Naive B cell (primary cell): ENCODE measurements around the gene BIN2. TPM values are rescaled to one million over a fixed set of nuclear protein-coding genes. Genes with fewer than 3 reads are reported as not detected.

Experiments
- ATAC-seq, 2 donors: fragments of 150-1000 bp; cut with Tn5 transposase; 2 replicates each; pipeline ENCODE4 v1.10.0; 2021; ENCODE audit warnings: low read depth in 2 of 2, mild to moderate bottlenecking in 2 of 2, moderate library complexity in 2 of 2
- DNase-seq: peaks from one replicate; pipeline ENCODE4 v3.0.0; 2022
- H3K27ac Mint-ChIP-seq, 6 donors: one replicate each; pipeline ENCODE4 v1.8.0; 2020 to 2022; ENCODE audit warnings: mild to moderate bottlenecking in 6 of 6, mixed read lengths in 6 of 6, moderate library complexity in 5 of 6, inconsistent platforms in 2 of 6
- H3K27me3 Mint-ChIP-seq, 3 donors: one replicate each; pipeline ENCODE4 v1.8.0; 2021 to 2022; ENCODE audit warnings: mixed read lengths in 3 of 3, mild to moderate bottlenecking in 1 of 3
- H3K36me3 Mint-ChIP-seq, 2 donors: one replicate each; pipeline ENCODE4 v1.8.0; 2020 to 2022; ENCODE audit warnings: mixed read lengths in 2 of 2, inconsistent platforms in 1 of 2, mild to moderate bottlenecking in 1 of 2
- H3K4me1 Mint-ChIP-seq, 3 donors: one replicate each; pipeline ENCODE4 v1.8.0; 2020 to 2022; ENCODE audit warnings: mixed read lengths in 3 of 3, inconsistent platforms in 1 of 3, mild to moderate bottlenecking in 1 of 3, moderate library complexity in 1 of 3
- H3K4me3 Mint-ChIP-seq, 8 donors: one replicate each; pipeline ENCODE4 v1.8.0; 2020 to 2022; ENCODE audit warnings: mild to moderate bottlenecking in 8 of 8, mixed read lengths in 8 of 8, moderate library complexity in 8 of 8, inconsistent platforms in 2 of 8
- H3K9me3 Mint-ChIP-seq, 7 donors: one replicate each; pipeline ENCODE4 v1.8.0; 2020 to 2022; ENCODE audit warnings: mixed read lengths in 7 of 7, mild to moderate bottlenecking in 5 of 7, inconsistent platforms in 2 of 7, moderate library complexity in 1 of 7
- polyA plus RNA-seq, 6 donors: library from polyadenylated mRNA; unstranded; fragments of 300-500 nt; fragmentation: Illumina TruSeq; gene quantifications; one replicate each; pipeline ENCODE4 v1.2.3, GENCODE V29; 2021; ENCODE audit warnings: low read depth in 6 of 6

Gene BIN2
- polyA plus RNA-seq, 6 donors from 2014 or later = 74.2 to 140 (median 86.5) TPM

DNA sequence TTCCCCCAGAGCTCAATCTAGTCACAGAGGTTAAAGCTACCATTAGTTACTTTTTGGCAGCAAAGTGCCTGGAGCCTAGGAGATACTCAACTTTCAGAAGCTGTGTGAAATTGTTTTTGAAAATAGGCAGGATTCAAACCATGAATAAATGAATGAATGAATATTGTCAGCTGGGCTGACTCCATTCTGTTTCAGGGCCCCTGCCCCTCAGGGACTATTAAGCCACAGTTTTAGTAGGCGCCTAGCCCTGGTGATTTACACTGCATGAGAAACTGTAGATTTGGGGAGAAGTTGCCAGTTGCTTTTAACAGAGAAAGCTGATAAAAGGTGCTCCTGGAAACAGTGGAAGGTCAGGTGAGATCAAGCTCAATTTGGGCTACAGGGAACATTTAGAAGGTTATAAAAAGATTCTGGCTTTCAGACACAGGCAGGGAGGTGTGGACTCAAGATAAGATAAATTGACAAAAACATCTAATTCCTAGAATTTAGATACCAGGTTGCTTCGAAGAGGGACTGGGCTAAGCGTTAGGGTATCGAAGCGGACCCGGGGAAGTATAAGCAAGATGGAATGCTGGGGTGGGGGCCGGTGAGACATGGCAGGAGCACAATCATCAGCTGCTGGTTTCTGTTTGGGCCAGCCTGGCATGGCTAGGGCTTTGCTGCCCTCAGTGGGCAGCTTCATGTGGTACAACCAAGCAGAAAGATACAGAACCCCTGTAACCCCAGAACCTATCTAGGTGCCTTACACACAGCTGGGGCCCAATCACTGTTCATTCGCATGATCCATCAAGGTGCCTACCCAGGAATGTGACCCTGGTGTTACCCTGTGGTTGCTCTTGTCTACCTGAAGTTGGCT, 37.4 kb upstream of the BIN2 start:
- Mint-ChIP-seq H3K27me3 (no peaks in the 10 kb centered on the region), H3K4me1 (peaks cover 41 to 67% (median 58%) of the 10 kb centered on the region in 3 donors), H3K36me3 (peaks cover 12 to 25% of the 10 kb centered on the region in 2 donors), H3K4me3 (peak overlapping the region in 1 of 8 donors; percentile 44), H3K9me3 (no peaks in the 10 kb centered on the region), H3K27ac (peak overlapping the region in 3 of 6 donors; percentile 6 to 93 (median 87))
- ATAC-seq = no peak
- DNase-seq = no peak

DNA sequence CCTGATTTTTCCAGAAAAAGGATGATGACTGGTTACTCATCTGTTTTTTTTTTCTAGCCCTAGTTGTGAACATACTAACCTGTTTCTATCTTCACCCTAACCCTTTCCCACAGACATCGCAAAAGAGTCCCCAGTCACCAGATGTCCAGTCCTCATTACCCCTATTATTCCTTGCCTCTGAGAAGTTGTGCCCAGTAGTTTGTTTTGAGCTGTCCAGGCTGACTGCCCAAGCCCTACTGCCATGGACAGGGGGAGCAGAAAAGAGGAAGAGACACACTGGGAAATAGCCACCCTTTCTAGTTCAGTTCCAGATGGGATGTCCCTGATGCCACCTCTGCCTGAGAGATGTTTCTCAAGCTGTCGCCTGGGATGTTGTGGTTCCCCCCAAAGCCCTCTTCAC, 36.3 kb upstream of the BIN2 start:
- peak overlapping the region in 1 of 8 donors; percentile 26 for H3K4me3 Mint-ChIP-seq
- DNase-seq = no peak
- H3K27me3 Mint-ChIP-seq = no peaks in the 10 kb centered on the region
- no peaks in the 10 kb centered on the region for H3K9me3 Mint-ChIP-seq
- peaks cover 39 to 63% (median 62%) of the 10 kb centered on the region in 3 donors for H3K4me1 Mint-ChIP-seq
- peak overlapping the region in 5 of 6 donors; percentile 43 to 95 (median 93) for H3K27ac Mint-ChIP-seq
- ATAC-seq = no peak
- peaks cover 12 to 25% of the 10 kb centered on the region in 2 donors for H3K36me3 Mint-ChIP-seq

DNA sequence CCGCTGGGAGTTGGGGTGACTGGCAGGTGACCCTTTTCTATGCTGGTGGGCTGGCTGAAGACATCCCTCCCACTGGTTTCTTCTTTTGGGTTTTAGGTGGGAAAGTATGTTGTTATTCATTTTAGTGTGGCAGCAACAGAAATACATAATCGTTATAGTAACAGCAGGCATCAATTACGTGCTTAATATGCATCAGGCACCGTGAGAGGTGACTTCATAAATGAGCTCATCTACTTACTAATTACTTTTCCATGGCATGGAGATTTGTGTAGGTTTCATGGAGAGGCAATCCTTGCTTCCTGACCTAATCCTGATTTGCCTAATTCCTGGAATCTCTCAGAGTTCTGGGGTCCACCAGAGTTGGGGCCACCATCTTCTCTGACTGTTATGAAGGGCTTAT, 35.9 kb upstream of the BIN2 start:
- DNase-seq (no peak), ATAC-seq (no peak)
- peaks cover 12 to 25% of the 10 kb centered on the region in 2 donors for H3K36me3 Mint-ChIP-seq
- H3K9me3 Mint-ChIP-seq = no peaks in the 10 kb centered on the region
- no peak overlapping the region for H3K4me3 Mint-ChIP-seq
- peaks cover 41 to 65% (median 64%) of the 10 kb centered on the region in 3 donors for H3K4me1 Mint-ChIP-seq
- H3K27ac Mint-ChIP-seq = peak overlapping the region; percentile 72 to 99 (median 94)
- no peaks in the 10 kb centered on the region for H3K27me3 Mint-ChIP-seq

DNA sequence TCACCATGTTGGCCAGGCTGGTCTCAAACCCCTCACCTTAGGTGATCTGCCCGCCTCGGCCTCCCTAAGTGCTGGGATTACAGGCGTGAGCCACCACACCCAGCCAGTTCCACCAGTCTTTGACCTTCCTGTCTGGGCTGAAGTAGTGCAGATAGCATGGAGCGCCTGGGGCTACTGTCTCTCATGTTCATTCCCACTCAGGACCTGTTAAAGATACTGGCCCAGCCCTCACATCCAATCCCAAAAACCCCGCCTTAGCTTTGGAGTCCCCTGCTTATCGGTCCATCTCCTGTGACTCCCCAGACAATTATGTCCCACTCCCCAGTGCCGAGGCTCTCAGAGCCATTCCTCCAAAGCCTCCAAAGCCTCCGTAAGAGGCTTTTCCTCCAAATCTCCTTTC, 34.5 kb upstream of the BIN2 start:
- H3K36me3 Mint-ChIP-seq = peaks cover 12 to 20% of the 10 kb centered on the region in 2 donors
- H3K4me3 Mint-ChIP-seq = peak overlapping the region in 7 of 8 donors; percentile 0 to 89 (median 74)
- peaks cover 41 to 69% (median 65%) of the 10 kb centered on the region in 3 donors for H3K4me1 Mint-ChIP-seq
- H3K27ac Mint-ChIP-seq = peak overlapping the region; percentile 42 to 99 (median 96)
- DNase-seq = no peak
- H3K27me3 Mint-ChIP-seq = no peaks in the 10 kb centered on the region
- ATAC-seq = no peak
- H3K9me3 Mint-ChIP-seq = no peaks in the 10 kb centered on the region

DNA sequence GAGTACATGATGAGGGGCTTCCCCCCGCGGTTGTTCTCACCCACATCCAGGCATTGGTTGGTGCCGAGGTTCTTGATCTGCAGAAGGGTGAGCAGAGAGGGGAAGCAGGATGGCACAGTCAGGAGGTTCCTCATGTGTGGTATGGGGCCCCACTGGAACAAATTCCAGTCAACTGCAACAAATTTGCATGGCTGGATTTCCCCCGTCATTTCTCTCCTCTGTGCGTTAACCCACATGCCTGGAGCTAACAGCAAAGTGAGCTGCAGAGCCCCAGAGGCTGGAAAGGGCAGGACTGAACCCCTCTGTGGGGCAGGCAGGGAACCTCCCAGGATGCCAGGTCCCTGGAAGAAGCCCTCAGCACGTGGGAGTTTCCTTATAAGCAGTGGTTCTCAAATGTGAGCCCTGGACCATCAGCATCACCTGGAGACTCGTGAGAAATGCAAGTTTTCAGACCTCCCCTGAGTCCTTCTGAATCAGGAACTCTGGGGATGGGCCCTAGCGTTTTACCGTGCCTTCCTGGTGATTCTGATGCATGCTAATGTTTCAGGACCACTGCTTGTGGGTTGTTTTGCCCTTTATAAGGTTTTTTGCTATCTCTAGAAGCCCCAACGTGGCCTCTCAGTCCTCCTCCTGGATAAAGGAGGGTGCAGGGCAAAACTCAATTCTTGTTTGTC, 33.5 kb upstream of the BIN2 start:
- DNase-seq (peak; percentile 87), ATAC-seq (peak; percentile 93 to 94)
- Mint-ChIP-seq H3K27ac (peak overlapping the region; percentile 84 to 99 (median 96)), H3K4me3 (peak overlapping the region; percentile 46 to 89 (median 74)), H3K36me3 (peaks cover 12 to 20% of the 10 kb centered on the region in 2 donors), H3K27me3 (no peaks in the 10 kb centered on the region), H3K4me1 (peaks cover 41 to 70% (median 68%) of the 10 kb centered on the region in 3 donors), H3K9me3 (no peaks in the 10 kb centered on the region)

DNA sequence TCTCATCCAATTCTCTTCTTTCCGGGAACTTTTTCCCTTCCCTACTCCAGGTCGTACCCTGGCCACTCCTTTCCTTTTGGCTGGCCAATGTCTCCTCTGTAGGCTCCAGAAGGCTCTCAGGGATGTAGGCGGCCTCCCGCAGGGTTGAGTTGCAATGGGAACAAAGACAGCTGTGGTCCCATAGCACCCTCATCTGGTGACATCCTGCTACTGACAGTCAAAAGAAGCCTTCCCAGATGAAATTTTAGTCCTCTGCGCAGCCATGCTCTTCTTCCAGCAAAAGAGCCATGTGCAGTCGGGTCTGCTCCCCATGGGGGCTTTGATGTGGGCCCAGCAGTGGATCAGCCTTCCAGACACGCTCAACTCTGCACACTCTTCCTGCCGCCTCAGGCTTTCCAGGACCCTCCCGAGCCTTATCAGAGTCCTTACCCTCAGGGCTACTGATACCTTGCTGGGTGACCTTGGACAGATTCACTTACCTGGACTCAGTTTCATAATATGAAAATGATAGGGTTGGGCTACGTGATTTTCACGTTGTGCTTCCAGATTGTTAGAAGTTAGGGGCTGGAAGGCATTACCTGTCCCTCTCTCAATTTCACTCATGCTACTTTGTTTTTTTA, 28.0 kb upstream of the BIN2 start:
- peaks cover 15 to 37% (median 35%) of the 10 kb centered on the region in 3 donors for H3K4me1 Mint-ChIP-seq
- peak overlapping the region in 3 of 6 donors; percentile 39 to 84 (median 44) for H3K27ac Mint-ChIP-seq
- no peaks in the 10 kb centered on the region for H3K9me3 Mint-ChIP-seq
- H3K4me3 Mint-ChIP-seq = no peak overlapping the region
- peak; percentile 42 for DNase-seq
- no peaks in the 10 kb centered on the region for H3K36me3 Mint-ChIP-seq
- peaks cover 0 to 4% (median 0%) of the 10 kb centered on the region in 3 donors for H3K27me3 Mint-ChIP-seq
- ATAC-seq = peak; percentile 38 to 58

DNA sequence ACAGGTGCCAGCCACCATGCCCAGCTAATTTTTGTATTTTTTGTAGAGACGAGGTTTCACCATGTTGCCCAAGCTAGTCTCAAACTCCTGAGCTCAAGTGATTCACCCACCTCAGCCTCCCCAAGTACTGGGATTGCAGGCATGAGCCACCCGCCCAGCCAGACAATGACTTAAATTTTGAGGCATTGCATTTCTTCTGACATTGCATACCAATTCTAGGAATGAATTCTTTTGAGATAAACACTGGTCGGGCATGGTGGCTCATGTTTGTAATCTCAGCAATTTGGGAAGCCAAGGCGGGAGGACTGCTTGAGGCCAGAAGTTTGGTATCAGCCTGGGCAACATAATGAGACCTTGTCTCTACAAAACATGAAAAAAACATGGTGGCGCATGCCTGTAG, 25.1 kb upstream of the BIN2 start:
- DNase-seq (no peak), ATAC-seq (no peak)
- Mint-ChIP-seq H3K27me3 (peaks cover 0 to 7% (median 0%) of the 10 kb centered on the region in 3 donors), H3K9me3 (no peaks in the 10 kb centered on the region), H3K4me3 (no peak overlapping the region), H3K4me1 (peaks cover 24 to 47% (median 46%) of the 10 kb centered on the region in 3 donors), H3K36me3 (no peaks in the 10 kb centered on the region), H3K27ac (peak overlapping the region in 2 of 6 donors; percentile 69 to 78)

DNA sequence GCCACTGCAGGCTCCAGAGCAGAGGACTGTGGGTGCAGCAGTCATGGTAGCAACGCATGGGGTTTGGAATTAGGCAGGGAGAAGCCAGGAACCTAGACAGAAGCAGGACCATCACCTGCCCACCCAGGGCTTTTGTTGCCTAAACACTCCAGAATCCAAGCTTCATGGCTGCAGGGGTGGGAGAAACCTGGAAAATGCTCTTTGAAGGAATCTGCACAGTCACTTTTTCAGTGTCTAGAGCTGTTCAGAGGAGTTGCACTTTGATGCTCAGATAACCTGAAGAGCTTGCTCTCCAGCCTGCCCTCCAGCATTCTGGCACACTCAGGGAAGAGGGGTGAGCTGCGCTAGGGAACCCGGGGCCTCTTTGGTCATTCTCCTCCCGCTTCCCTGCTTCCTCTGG, 24.1 kb upstream of the BIN2 start:
- peak overlapping the region in 4 of 6 donors; percentile 34 to 90 (median 72) for H3K27ac Mint-ChIP-seq
- DNase-seq (no peak), ATAC-seq (no peak)
- peaks cover 33 to 56% (median 55%) of the 10 kb centered on the region in 3 donors for H3K4me1 Mint-ChIP-seq
- H3K4me3 Mint-ChIP-seq = no peak overlapping the region
- no peaks in the 10 kb centered on the region for H3K9me3 Mint-ChIP-seq
- H3K36me3 Mint-ChIP-seq = no peaks in the 10 kb centered on the region
- H3K27me3 Mint-ChIP-seq = peaks cover 0 to 7% (median 0%) of the 10 kb centered on the region in 3 donors

DNA sequence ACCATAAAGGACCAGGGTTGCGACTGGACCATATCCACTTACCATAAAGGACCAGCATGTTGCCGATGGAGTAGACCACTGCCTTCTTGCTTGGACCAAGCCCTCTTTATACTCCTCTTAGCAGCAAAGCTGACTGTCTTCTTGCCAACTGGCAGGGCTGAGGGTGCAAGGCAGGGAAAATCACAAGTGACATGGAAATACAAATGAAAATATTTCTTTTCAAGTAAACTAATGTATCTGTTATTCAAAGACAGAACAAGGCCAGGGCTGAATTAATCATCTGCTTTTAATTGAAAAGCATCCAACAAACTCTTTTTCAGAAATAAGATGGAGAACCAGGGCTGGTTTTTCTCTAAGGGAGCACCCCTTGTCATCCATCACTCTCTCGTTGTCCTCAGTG, 22.6 kb upstream of the BIN2 start, which contains the start of gene CELA1:
TSS of gene CELA1 (minus strand) at position 99 of the 400 bp plus-strand sequence. CDS start at position 58, 41 bp downstream.
- Mint-ChIP-seq H3K9me3 (no peaks in the 10 kb centered on the region), H3K36me3 (no peaks in the 10 kb centered on the region), H3K27ac (peak within 1 kb of the TSS in 3 of 6 donors; percentile 44 to 62 (median 53)), H3K27me3 (peaks cover 0 to 7% (median 0%) of the 10 kb centered on the region in 3 donors), H3K4me1 (peaks cover 40 to 60% (median 59%) of the 10 kb centered on the region in 3 donors), H3K4me3 (peak within 1 kb of the TSS in 1 of 8 donors; percentile 16)
- DNase-seq (no peak), ATAC-seq (no peak)

DNA sequence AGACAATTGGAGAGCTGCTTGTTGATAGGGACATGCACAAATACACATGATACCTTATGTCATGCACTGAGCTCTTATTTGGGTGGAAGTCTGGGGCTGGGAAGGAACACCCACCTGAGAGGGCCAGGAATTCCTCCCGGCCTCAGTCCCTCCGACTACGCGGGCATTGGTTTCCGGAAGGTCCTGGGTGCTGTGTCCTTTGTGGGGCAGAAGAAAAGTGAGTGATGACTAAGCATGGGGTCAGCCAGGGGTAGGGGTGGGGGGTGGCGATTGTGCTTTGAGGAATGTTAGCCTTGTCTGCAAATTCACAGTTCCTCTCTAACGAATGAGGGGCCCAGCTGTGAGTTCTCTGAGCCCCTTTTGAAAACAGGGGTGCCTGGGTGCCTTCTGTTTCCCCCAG, 21.7 kb upstream of the BIN2 start:
- H3K4me1 Mint-ChIP-seq = peaks cover 47 to 62% (median 60%) of the 10 kb centered on the region in 3 donors
- DNase-seq = no peak
- H3K27me3 Mint-ChIP-seq = peaks cover 0 to 7% (median 0%) of the 10 kb centered on the region in 3 donors
- H3K9me3 Mint-ChIP-seq = no peaks in the 10 kb centered on the region
- no peak overlapping the region for H3K4me3 Mint-ChIP-seq
- H3K27ac Mint-ChIP-seq = peak overlapping the region in 1 of 6 donors; percentile 62
- H3K36me3 Mint-ChIP-seq = no peaks in the 10 kb centered on the region
- no peak for ATAC-seq

DNA sequence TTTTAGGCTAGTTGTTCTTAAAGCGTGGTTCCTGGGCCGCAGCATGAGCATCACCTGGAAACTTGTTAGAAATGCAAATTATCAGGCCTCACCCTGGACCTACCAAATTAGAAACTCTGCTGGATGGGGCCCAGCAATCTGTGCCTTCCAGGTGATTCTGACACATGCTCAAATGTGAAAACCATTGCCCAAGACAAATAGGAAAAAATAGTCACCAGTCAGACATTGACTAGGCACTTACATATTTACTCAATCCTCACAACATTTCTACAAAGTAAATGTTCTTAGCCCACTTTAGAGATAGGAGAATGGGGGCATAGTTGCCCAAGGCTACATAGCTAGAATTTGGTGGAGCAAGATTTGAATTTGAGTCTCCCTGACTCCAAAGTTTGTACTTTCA, 19.2 kb upstream of the BIN2 start:
- H3K9me3 Mint-ChIP-seq = no peaks in the 10 kb centered on the region
- H3K27ac Mint-ChIP-seq = peak overlapping the region in 3 of 6 donors; percentile 5 to 86 (median 56)
- DNase-seq (no peak), ATAC-seq (no peak)
- peaks cover 0 to 7% (median 0%) of the 10 kb centered on the region in 3 donors for H3K27me3 Mint-ChIP-seq
- peaks cover 47 to 60% (median 57%) of the 10 kb centered on the region in 3 donors for H3K4me1 Mint-ChIP-seq
- no peaks in the 10 kb centered on the region for H3K36me3 Mint-ChIP-seq
- H3K4me3 Mint-ChIP-seq = peak overlapping the region in 4 of 8 donors; percentile 12 to 67 (median 26)

DNA sequence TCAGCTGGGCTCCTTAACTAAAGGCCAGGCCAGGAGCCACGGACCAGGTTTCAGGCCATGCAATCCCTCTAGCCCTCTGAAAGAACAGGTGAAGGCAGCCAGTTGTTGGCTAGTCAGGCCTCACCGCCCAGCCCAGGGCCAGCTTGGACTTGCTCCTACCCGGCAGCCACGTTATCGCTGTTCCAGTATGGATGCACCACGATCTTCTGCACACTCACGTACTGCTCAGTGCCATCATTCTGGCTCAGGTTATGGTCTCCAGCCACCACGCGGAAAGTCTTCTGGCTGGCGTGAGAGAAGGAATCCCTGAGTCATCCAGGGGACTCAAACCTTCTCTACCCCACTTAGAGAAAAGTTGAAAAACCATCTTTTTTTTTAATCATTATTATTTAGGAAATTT, 18.4 kb upstream of the BIN2 start:
- peak overlapping the region in 2 of 6 donors; percentile 58 to 88 for H3K27ac Mint-ChIP-seq
- peak overlapping the region in 1 of 8 donors; percentile 57 for H3K4me3 Mint-ChIP-seq
- no peak for ATAC-seq
- H3K9me3 Mint-ChIP-seq = no peaks in the 10 kb centered on the region
- peaks cover 0 to 6% (median 0%) of the 10 kb centered on the region in 3 donors for H3K27me3 Mint-ChIP-seq
- no peak for DNase-seq
- H3K4me1 Mint-ChIP-seq = peaks cover 47 to 60% (median 57%) of the 10 kb centered on the region in 3 donors
- no peaks in the 10 kb centered on the region for H3K36me3 Mint-ChIP-seq
